ENCODE results near the gene GPHN.
A peak's percentile ranks its signal among the peaks of the same experiment; 100 is the strongest.

Gene GPHN

GRCh38 chr14:66507722-66508546 lies at the start of gene GPHN:
Gene GPHN, plus strand, starts transcription at chr14:66508147.
- TF ChIP-seq CTCF (IDR thresholded peaks at IDR 0.05; ENCODE audit: extremely low read depth, missing control alignments) = peak; percentile 29
- DNase-seq (ENCODE audit: low spot score) = peak; percentile 90

GRCh38 chr14:66459603-66460002 lies 48.3 kb upstream of the GPHN start:
- no peak for DNase-seq (ENCODE audit: low spot score)
- no peak for TF ChIP-seq CTCF (IDR thresholded peaks at IDR 0.05; ENCODE audit: extremely low read depth, missing control alignments)

- no peak for DNase-seq (ENCODE audit: low spot score)
- no peak for TF ChIP-seq CTCF (IDR thresholded peaks at IDR 0.05; ENCODE audit: extremely low read depth, missing control alignments)
Measured at GRCh38 chr14:66464261-66464660, 43.7 kb upstream of the GPHN start.

GRCh38 chr14:66468778-66469367 lies 39.1 kb upstream of the GPHN start:
- TF ChIP-seq CTCF (IDR thresholded peaks at IDR 0.05; ENCODE audit: extremely low read depth, missing control alignments) = no peak
- no peak for DNase-seq (ENCODE audit: low spot score)

- no peak for TF ChIP-seq CTCF (IDR thresholded peaks at IDR 0.05; ENCODE audit: extremely low read depth, missing control alignments)
- DNase-seq (ENCODE audit: low spot score) = no peak
Measured at GRCh38 chr14:66471584-66471983, 36.4 kb upstream of the GPHN start.

- no peak for TF ChIP-seq CTCF (IDR thresholded peaks at IDR 0.05; ENCODE audit: extremely low read depth, missing control alignments)
- no peak for DNase-seq (ENCODE audit: low spot score)
Measured at GRCh38 chr14:66472251-66472650, 35.7 kb upstream of the GPHN start.

GRCh38 chr14:66473223-66473622 lies 34.7 kb upstream of the GPHN start:
- no peak for DNase-seq (ENCODE audit: low spot score)
- no peak for TF ChIP-seq CTCF (IDR thresholded peaks at IDR 0.05; ENCODE audit: extremely low read depth, missing control alignments)
